Testis (tissue), 2 donors: Measurements from ENCODE around the gene FIBCD1.

Experiments used
- CTCF ChIP-seq, 3 experiments: fragments of 450-650 bp in 2 of 3; fragments of 200-600 bp in 1 of 3; sonication (generic) in 1 of 3; IDR thresholded peaks; one replicate each; pipeline ENCODE4 v1.5.1; 2016 to 2019; ENCODE audit warnings: antibody characterized with exemption in 3 of 3, mild to moderate bottlenecking in 2 of 3, moderate library complexity in 1 of 3
- POLR2A ChIP-seq: fragments of 450-650 bp; IDR thresholded peaks from one replicate; pipeline ENCODE4 v1.6.1; 2017; ENCODE audit warnings: antibody characterized with exemption, mild to moderate bottlenecking, moderate library complexity

- no peak for TF ChIP-seq CTCF (IDR thresholded peaks at IDR 0.05)
- no peak for TF ChIP-seq POLR2A
Observed at GRCh38 chr9:130987054-130987453, 48.0 kb upstream of the FIBCD1 start.
